HUES64 (cell line): ENCODE measurements around the gene CNEP1R1.
"Not testable (repeated sequence)": the region's sequence is repeated elsewhere in the genome, so short reads cannot be mapped to it uniquely, and the experiment has no call there.

ENCODE experiments used
- H3K27ac ChIP-seq: 2 replicates; pipeline ENCODE4 v1.7.0; 2013; ENCODE audit warnings: low read depth, low read length, inconsistent platforms
- H3K27me3 ChIP-seq: 2 replicates; pipeline ENCODE4 v1.6.1; 2013; ENCODE audit warnings: mild to moderate bottlenecking, low read length; ENCODE audit not compliant: insufficient read depth
- H3K36me3 ChIP-seq: 2 replicates; pipeline ENCODE4 v1.6.1; 2013; ENCODE audit warnings: mild to moderate bottlenecking, low read length; ENCODE audit not compliant: insufficient read depth
- H3K4me1 ChIP-seq: 2 replicates; pipeline ENCODE4 v1.6.1; 2013; ENCODE audit warnings: mild to moderate bottlenecking, low read length, moderate library complexity; ENCODE audit not compliant: insufficient read depth
- H3K4me3 ChIP-seq: 2 replicates; pipeline ENCODE4 v1.5.1; 2013; ENCODE audit warnings: mild to moderate bottlenecking, low read length, moderate library complexity
- H3K9ac ChIP-seq: 2 replicates; pipeline ENCODE4 v1.6.1; 2013; ENCODE audit warnings: mild to moderate bottlenecking, low read depth, low read length
- H3K9me3 ChIP-seq: 2 replicates; pipeline ENCODE4 v1.6.1; 2013; ENCODE audit warnings: low read depth, low read length; ENCODE audit not compliant: insufficient read depth
- WGBS: fragments of 150-250, 120-280 bp; methylation state at CpG from one replicate; pipeline ENCODE4 v1.1.7; 2013; ENCODE audit warnings: missing lambda C conversion rate; 5-methylcytosine and 5-hydroxymethylcytosine counted together

CNEP1R1 gene

DNA sequence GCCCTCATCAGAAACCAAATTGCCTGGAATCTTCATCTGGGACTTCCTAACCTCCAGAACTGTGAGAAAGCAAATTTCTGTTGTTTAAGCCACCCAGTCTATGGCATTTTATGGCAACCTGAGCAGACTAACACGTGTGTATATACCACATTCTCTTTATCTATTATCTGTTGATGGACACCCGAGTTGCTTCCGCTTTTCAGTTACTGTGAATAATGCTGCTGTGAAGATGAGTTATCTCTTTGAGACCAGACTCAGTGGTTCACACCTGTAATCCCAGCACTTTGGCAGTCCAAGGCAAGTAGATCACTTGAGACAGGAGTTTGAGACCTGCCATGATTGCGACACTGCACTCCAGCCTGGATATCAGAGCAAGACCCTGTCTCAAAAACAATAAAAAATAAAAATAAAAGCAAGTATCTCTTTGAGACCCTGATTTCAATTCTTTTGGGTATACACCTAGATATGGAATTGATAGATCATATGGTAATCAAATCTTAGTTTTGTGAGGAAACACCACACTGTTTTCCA is 27.2 kb upstream of the CNEP1R1 start:
- WGBS: 92% methylated on average over 4 of the region's 4 CpGs
- Histone ChIP-seq H3K9ac (no peak overlapping the region), H3K27ac (no peak overlapping the region), H3K9me3 (no peaks in the 10 kb centered on the region), H3K4me1 (no peaks in the 10 kb centered on the region), H3K27me3 (peaks cover 4% of the 10 kb centered on the region; the same call in 1 of the 2 replicates), H3K4me3 (no peak overlapping the region), H3K36me3 (no peaks in the 10 kb centered on the region)

DNA sequence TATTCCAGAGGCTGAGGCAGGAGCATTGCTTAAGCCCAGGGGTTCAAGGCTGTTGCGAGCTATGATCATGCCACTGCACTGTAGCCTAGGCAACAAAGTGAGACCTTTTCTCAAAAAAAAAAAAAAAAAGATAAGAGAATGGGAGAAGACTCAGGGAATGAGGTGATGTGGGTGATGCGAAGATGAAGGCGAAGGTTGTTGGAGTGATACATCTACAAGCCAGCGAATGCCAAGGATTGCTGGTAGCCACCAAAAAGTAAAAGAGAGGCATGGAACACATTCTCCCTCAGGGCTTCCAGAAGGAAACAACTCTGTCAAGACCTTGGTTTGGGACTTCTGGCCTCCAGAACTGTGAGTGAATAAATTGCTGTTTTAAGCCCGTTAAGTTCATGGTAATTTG is 26.0 kb upstream of the CNEP1R1 start:
- no peak overlapping the region for H3K9ac ChIP-seq
- 96% methylated on average over 5 of the region's 5 CpGs for WGBS
- H3K27me3 ChIP-seq: no peaks in the 10 kb centered on the region
- H3K27ac ChIP-seq: no peak overlapping the region
- H3K36me3 ChIP-seq: no peaks in the 10 kb centered on the region
- no peaks in the 10 kb centered on the region for H3K4me1 ChIP-seq
- H3K4me3 ChIP-seq: no peak overlapping the region
- no peaks in the 10 kb centered on the region for H3K9me3 ChIP-seq

DNA sequence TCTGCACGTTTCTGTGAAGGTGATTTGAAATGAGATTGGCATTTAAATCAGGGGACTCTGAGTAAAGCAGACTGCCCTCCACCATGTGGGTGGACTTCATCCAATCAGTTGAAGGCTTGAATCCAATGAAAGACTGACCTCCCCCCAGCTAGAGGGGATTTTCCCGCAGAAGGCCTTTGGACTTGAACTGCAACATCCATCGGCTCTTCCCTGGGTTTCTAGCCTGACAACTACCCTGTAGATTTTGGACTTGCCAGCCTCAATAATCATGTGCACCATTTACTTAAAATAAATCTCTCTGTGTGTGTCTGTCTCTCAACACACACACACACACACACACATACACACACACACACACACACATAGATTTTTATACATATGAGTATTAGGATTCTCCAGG is 23.9 kb upstream of the CNEP1R1 start:
- WGBS: 89% methylated on average over 3 of the region's 3 CpGs
- H3K4me3 ChIP-seq: no peak overlapping the region
- no peak overlapping the region for H3K9ac ChIP-seq
- no peak overlapping the region for H3K27ac ChIP-seq
- no peaks in the 10 kb centered on the region for H3K4me1 ChIP-seq
- H3K27me3 ChIP-seq: no peaks in the 10 kb centered on the region
- no peaks in the 10 kb centered on the region for H3K9me3 ChIP-seq
- no peaks in the 10 kb centered on the region for H3K36me3 ChIP-seq

DNA sequence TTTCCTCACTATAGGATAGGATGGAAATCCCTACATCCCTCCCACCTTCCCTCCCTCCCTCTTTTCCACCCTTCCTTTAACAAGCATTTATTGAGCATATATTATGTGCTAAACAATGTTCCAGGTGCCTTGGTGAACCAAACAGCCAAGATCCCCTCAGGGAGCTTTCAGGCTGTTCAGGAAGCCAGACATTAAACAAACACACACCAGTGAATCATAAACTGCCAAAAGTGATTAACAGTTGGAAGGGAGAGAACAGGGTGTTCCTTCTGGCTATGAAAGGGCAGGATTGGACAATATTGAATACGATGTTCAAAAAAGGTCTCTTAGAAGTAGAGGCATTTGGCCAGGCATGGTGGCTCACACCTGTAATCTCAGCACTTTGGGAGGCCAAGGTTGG is 22.8 kb upstream of the CNEP1R1 start:
- 93% methylated on average over 1 of the region's 1 CpG for WGBS
- no peaks in the 10 kb centered on the region for H3K9me3 ChIP-seq
- no peaks in the 10 kb centered on the region for H3K4me1 ChIP-seq
- no peak overlapping the region for H3K9ac ChIP-seq
- H3K27ac ChIP-seq: no peak overlapping the region
- H3K4me3 ChIP-seq: no peak overlapping the region
- H3K27me3 ChIP-seq: no peaks in the 10 kb centered on the region
- no peaks in the 10 kb centered on the region for H3K36me3 ChIP-seq

DNA sequence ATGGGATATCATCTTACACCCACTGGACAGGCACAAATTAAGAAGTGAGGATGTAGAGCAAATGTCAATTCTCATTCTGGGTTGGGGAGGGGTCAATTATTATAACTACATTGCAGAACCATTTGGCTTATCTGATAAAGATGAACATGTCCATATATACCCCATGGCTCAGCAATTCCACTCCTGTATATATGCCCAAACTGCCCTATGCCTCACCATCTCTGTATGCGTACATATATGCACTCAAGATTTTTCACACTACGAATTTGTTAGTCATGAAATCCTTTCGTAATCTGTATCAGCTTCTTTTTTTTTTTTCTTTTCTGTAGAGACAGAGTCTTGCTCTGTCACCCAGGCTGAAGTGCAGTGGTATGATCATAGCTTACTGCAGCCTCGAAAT is 20.8 kb upstream of the CNEP1R1 start:
- WGBS: 92% methylated on average over 4 of the region's 4 CpGs
- H3K9me3 ChIP-seq: no peaks in the 10 kb centered on the region
- H3K36me3 ChIP-seq: no peaks in the 10 kb centered on the region
- H3K4me1 ChIP-seq: no peaks in the 10 kb centered on the region
- no peak overlapping the region for H3K27ac ChIP-seq
- no peak overlapping the region for H3K9ac ChIP-seq
- H3K4me3 ChIP-seq: no peak overlapping the region
- H3K27me3 ChIP-seq: no peaks in the 10 kb centered on the region

DNA sequence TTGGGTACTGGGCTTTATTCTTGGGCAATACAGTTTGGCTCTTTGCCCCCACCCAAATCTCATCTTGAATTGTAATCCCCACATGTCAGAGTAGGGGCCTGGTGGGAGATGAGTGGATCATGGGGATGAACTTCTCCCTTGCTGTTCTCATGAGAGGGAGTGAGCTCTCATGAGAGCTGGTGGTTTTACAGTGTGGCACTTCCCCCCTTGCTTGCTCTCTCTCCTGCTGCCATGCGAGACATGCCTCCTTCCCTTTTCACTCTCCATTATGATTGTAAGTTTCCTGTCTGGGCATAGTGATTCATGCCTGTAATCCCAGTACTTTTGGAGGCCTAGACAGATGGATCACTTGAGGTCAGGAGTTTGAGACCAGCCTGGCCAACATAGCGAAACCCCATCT is 18.1 kb upstream of the CNEP1R1 start:
- H3K9me3 ChIP-seq: no peaks in the 10 kb centered on the region
- 92% methylated on average over 1 of the region's 2 CpGs for WGBS
- H3K36me3 ChIP-seq: no peaks in the 10 kb centered on the region
- H3K27ac ChIP-seq: no peak overlapping the region
- no peaks in the 10 kb centered on the region for H3K27me3 ChIP-seq
- H3K4me3 ChIP-seq: no peak overlapping the region
- H3K9ac ChIP-seq: no peak overlapping the region
- H3K4me1 ChIP-seq: no peaks in the 10 kb centered on the region

DNA sequence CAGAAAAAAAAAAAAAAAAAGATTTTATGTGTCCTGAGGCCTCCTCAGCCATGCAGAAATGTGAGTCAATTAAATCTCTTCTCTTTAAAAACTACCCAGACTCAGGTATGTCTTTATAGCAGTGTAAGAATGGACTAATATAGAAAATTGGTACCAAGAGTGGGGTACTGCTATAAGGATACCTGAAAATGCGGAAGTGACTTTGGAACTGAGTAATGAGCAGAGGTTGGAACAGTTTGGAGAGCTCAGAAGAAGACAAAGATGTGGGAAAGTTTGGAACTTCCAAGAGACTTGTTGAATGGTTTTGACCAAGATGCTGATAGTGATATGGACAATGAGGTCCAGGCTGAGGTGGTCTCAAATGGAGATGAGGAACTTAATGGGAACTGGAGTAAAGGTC is 17.3 kb upstream of the CNEP1R1 start:
- no peaks in the 10 kb centered on the region for H3K4me1 ChIP-seq
- no peaks in the 10 kb centered on the region for H3K36me3 ChIP-seq
- no peaks in the 10 kb centered on the region for H3K9me3 ChIP-seq
- no peak overlapping the region for H3K9ac ChIP-seq
- 98% methylated on average over 1 of the region's 1 CpG for WGBS
- H3K27me3 ChIP-seq: no peaks in the 10 kb centered on the region
- H3K27ac ChIP-seq: no peak overlapping the region
- no peak overlapping the region for H3K4me3 ChIP-seq

DNA sequence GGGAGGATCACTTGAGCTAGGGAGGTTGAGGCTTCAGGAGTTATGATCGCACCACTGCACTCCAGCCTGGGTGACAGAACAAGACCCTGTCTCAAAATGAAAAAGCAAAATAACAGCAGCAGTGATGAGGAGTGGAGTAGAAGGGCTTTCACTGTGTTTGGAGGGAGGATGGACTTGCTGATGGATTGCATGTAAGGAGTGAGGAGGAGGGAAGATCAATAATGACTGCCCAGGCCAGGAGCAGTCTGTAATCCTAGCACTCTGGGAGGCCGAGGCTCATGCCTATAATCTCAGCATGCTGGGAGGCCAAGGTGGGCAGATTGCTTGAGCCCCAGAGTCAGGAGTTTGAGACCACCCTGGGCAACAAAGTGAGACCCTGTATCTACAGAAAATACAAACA is 14.8 kb upstream of the CNEP1R1 start:
- 90% methylated on average over 2 of the region's 2 CpGs for WGBS

DNA sequence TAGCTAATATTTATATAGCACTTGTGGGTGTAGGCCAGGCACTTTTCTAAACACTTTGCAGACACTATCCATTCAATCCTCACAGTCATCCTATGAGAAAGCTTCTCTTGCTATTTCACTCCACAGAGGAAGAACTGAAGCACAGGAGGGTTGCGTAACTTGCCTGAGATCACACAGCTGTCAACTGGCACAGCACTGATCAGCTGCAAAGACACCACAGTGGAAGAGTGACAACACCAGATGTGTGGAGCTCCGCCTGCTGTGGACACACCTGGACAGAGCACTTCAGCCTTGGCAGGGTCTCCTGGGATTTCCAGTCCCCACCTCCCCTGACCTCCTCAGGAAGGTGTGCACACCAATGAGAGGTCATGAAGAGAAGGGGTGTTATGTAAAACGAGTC is 13.3 kb upstream of the CNEP1R1 start:
- no peak overlapping the region for H3K9ac ChIP-seq
- H3K27me3 ChIP-seq: no peaks in the 10 kb centered on the region
- no peaks in the 10 kb centered on the region for H3K4me1 ChIP-seq
- H3K4me3 ChIP-seq: no peak overlapping the region
- WGBS: 93% methylated on average over 3 of the region's 3 CpGs
- no peak overlapping the region for H3K27ac ChIP-seq
- no peaks in the 10 kb centered on the region for H3K36me3 ChIP-seq
- no peaks in the 10 kb centered on the region for H3K9me3 ChIP-seq

More for the DNA sequence above, 14.8 kb upstream of the CNEP1R1 start:
- Histone ChIP-seq H3K4me3 (no peak overlapping the region), H3K9ac (no peak overlapping the region), H3K27me3 (no peaks in the 10 kb centered on the region), H3K9me3 (no peaks in the 10 kb centered on the region), H3K36me3 (no peaks in the 10 kb centered on the region), H3K27ac (no peak overlapping the region), H3K4me1 (no peaks in the 10 kb centered on the region)

DNA sequence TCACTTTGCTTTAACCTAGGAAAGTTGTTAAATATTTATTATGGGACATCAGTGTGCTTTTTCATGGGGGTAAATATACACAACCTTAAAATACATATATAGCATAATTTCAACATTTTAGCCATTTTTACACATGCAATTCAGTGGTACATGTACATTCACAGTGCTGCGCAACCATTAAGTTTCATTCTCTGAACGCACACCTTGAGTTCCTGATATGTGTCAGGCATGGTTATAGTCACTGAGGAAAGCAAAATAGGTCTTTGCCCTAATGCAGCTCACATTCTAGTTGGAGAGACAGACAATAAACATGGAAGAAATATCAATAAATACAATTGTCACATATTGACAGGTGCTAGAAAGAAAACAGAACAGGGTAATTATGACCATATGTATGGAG is 12.8 kb upstream of the CNEP1R1 start:
- H3K4me3 ChIP-seq: no peak overlapping the region
- H3K9me3 ChIP-seq: no peaks in the 10 kb centered on the region
- WGBS: 94% methylated on average over 2 of the region's 2 CpGs
- no peak overlapping the region for H3K27ac ChIP-seq
- no peak overlapping the region for H3K9ac ChIP-seq
- H3K36me3 ChIP-seq: no peaks in the 10 kb centered on the region
- H3K27me3 ChIP-seq: no peaks in the 10 kb centered on the region
- H3K4me1 ChIP-seq: no peaks in the 10 kb centered on the region

DNA sequence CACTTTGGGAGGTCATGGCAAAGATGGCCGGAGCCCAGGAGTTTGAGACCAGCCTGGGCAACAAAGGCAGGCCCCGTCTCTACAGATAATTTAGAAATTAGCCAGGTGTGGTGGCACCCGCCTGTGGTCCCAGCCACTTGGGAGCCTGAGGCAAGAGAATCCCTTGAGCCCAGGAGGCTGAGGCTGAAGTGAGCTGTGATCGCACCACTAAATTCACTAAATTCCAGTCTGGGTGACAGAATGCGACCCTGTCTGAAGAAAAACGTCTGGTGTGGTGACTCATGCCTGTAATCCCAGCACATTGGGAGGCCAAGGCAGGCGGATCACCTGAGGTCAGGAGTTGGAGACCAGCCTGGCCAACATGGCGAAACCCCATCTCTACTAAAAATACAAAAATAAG is 10.8 kb upstream of the CNEP1R1 start:
- H3K27me3 ChIP-seq, H3K9me3 ChIP-seq, H3K4me3 ChIP-seq, H3K4me1 ChIP-seq, H3K9ac ChIP-seq, H3K36me3 ChIP-seq, H3K27ac ChIP-seq: not testable (repeated sequence)
- WGBS: 86% methylated on average over 8 of the region's 8 CpGs

DNA sequence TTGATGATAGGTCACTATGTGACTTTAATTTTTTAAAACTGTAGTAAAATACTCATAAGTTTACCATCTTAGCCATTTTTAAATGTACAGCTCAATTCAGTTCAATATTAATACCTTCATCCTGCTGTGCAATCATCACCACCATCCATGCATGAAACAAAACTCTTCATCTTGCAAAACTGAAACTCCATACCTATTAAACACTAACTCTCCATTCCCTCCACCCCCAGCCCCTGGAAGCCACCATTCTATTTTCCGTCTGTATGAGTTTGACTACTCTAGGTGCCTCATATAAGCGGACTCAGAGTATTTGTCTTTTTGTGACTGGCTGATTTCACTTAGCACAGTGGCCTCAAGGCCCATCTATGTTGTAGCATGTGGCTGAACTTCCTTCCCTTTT is 9.4 kb upstream of the CNEP1R1 start:
- no peaks in the 10 kb centered on the region for H3K27me3 ChIP-seq
- H3K4me3 ChIP-seq: no peak overlapping the region
- no peaks in the 10 kb centered on the region for H3K9me3 ChIP-seq
- no peaks in the 10 kb centered on the region for H3K36me3 ChIP-seq
- WGBS: 96% methylated on average over 2 of the region's 2 CpGs
- no peak overlapping the region for H3K9ac ChIP-seq
- no peaks in the 10 kb centered on the region for H3K4me1 ChIP-seq
- no peak overlapping the region for H3K27ac ChIP-seq
